ENCODE results near the gene TPST2. TPM values are rescaled to one million over a fixed set of nuclear protein-coding genes. Genes with fewer than 3 reads are reported as not detected.

TPST2 gene
- total and polyA plus RNA-seq, 7 experiments from 2014 or later = 14.4 to 44.8 (median 20.6) TPM

DNA sequence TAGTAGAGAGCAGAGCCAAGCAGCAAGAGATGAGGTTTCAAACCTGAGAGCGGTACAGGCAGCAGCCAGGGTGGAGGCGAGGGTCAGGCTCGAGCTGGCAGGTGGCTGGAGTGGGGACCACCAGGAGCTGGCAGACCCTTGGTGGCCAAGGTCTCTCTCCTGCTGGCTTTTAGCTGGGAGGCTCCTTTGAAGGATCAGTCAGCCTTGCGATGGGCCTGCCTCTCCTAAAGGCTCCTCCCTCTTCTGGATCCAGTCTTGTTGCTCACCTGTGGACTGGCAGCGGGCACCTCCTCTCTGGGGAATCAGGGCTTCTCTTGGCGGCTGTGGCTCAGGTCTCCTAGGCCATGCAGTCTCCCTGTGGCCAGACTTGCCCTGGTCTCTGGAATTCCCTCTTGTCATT is 24.8 kb downstream of the TPST2 start:
- ATAC-seq = no peak
- H3K4me1 Mint-ChIP-seq = peaks cover 12 to 45% (median 22%) of the 10 kb centered on the region in 7 donors
- H3K9me3 Mint-ChIP-seq = no peaks in the 10 kb centered on the region
- Histone ChIP-seq H3K36me3 (ENCODE audit: control insufficient read depth in 2 of 3, insufficient read depth in 3 of 3, low read length in 3 of 3) (peaks cover 0 to 15% (median 5%) of the 10 kb centered on the region in 3 experiments), H3K27me3 (ENCODE audit: control insufficient read depth in 2 of 2, insufficient read depth in 2 of 2, low read length in 2 of 2) (no peaks in the 10 kb centered on the region), H3K4me3 (ENCODE audit: low read length) (no peak overlapping the region), H3K9me3 (ENCODE audit: control insufficient read depth in 2 of 3, low read length in 3 of 3) (no peaks in the 10 kb centered on the region), H3K27ac (ENCODE audit: low read depth, low read length) (no peak overlapping the region), H3K4me1 (ENCODE audit: control insufficient read depth in 2 of 2, insufficient read depth in 2 of 2, low read length in 2 of 2) (peaks cover 0 to 11% of the 10 kb centered on the region in 2 donors)
- H3K27ac Mint-ChIP-seq = peak overlapping the region in 1 of 9 donors; percentile 42
- intact Hi-C loops (cut with micrococcal nuclease) = no loop called here
- peak overlapping the region in 1 of 10 donors; percentile 36 for H3K4me3 Mint-ChIP-seq
- no peaks in the 10 kb centered on the region for H3K27me3 Mint-ChIP-seq
- peaks cover 0 to 11% (median 0%) of the 10 kb centered on the region in 5 donors for H3K36me3 Mint-ChIP-seq
- ChIA-PET CTCF (interaction anchor here (0.6 kb wide), 1 partner anchor 11 kb away, joined by 4 read pairs; no protein-coding TSS in a partner anchor), POLR2A (interaction anchor here (0.5 kb wide), 1 partner anchor 76 kb away, joined by 3 read pairs; no protein-coding TSS in a partner anchor)
- DNase-seq = no peak

GRCh38 chr22:26564672-26565071 is 25.3 kb downstream of the TPST2 start:
- Mint-ChIP-seq H3K4me1 (peaks cover 10 to 46% (median 24%) of the 10 kb centered on the region in 7 donors), H3K4me3 (peak overlapping the region in 1 of 10 donors; percentile 36), H3K9me3 (no peaks in the 10 kb centered on the region), H3K27me3 (no peaks in the 10 kb centered on the region), H3K36me3 (peaks cover 0 to 11% (median 0%) of the 10 kb centered on the region in 5 donors), H3K27ac (peak overlapping the region in 2 of 9 donors; percentile 25 to 42)
- Histone ChIP-seq H3K9me3 (ENCODE audit: control insufficient read depth in 2 of 3, low read length in 3 of 3) (no peaks in the 10 kb centered on the region), H3K27ac (ENCODE audit: low read depth, low read length) (no peak overlapping the region), H3K27me3 (ENCODE audit: control insufficient read depth in 2 of 2, insufficient read depth in 2 of 2, low read length in 2 of 2) (no peaks in the 10 kb centered on the region), H3K4me3 (ENCODE audit: low read length) (no peak overlapping the region), H3K4me1 (ENCODE audit: control insufficient read depth in 2 of 2, insufficient read depth in 2 of 2, low read length in 2 of 2) (peaks cover 0 to 9% of the 10 kb centered on the region in 2 donors), H3K36me3 (ENCODE audit: control insufficient read depth in 2 of 3, insufficient read depth in 3 of 3, low read length in 3 of 3) (peaks cover 0 to 15% (median 5%) of the 10 kb centered on the region in 3 experiments)
- CTCF ChIA-PET = interaction anchor here (0.6 kb wide), 1 partner anchor 66 kb away, joined by 3 read pairs; no protein-coding TSS in a partner anchor
- POLR2A ChIA-PET = interaction anchor here (0.5 kb wide), 1 partner anchor 77 kb away, joined by 3 read pairs; no protein-coding TSS in a partner anchor
- DNase-seq (no peak), ATAC-seq (no peak)
- intact Hi-C loops (cut with micrococcal nuclease) = no loop called here

- H3K9me3 ChIP-seq (ENCODE audit: control insufficient read depth in 2 of 3, low read length in 3 of 3) = no peaks in the 10 kb centered on the region
- CTCF ChIA-PET = interaction anchor here (0.6 kb wide), 1 partner anchor 66 kb away, joined by 3 read pairs; no protein-coding TSS in a partner anchor
- Mint-ChIP-seq H3K27ac (peak overlapping the region in 1 of 9 donors; percentile 25), H3K4me1 (peaks cover 10 to 48% (median 24%) of the 10 kb centered on the region in 7 donors), H3K36me3 (peaks cover 0 to 11% (median 0%) of the 10 kb centered on the region in 5 donors), H3K27me3 (no peaks in the 10 kb centered on the region), H3K4me3 (no peak overlapping the region), H3K9me3 (no peaks in the 10 kb centered on the region)
- no peak overlapping the region for H3K27ac ChIP-seq (ENCODE audit: low read depth, low read length)
- peaks cover 0 to 9% of the 10 kb centered on the region in 2 donors for H3K4me1 ChIP-seq (ENCODE audit: control insufficient read depth in 2 of 2, insufficient read depth in 2 of 2, low read length in 2 of 2)
- DNase-seq (no peak), ATAC-seq (no peak)
- peaks cover 0 to 15% (median 5%) of the 10 kb centered on the region in 3 experiments for H3K36me3 ChIP-seq (ENCODE audit: control insufficient read depth in 2 of 3, insufficient read depth in 3 of 3, low read length in 3 of 3)
- H3K4me3 ChIP-seq (ENCODE audit: low read length) = no peak overlapping the region
- no peaks in the 10 kb centered on the region for H3K27me3 ChIP-seq (ENCODE audit: control insufficient read depth in 2 of 2, insufficient read depth in 2 of 2, low read length in 2 of 2)
- intact Hi-C loops (cut with micrococcal nuclease) = no loop called here
- POLR2A ChIA-PET = no interaction called here
Observed at GRCh38 chr22:26564181-26564580, 25.8 kb downstream of the TPST2 start.

- intact Hi-C loops (cut with micrococcal nuclease) = loop anchor here in 1 of 2 donors (1.0 kb wide), 1 partner anchor 102 kb away; no protein-coding TSS in a partner anchor
- peaks cover 5 to 45% (median 19%) of the 10 kb centered on the region in 7 donors for H3K4me1 Mint-ChIP-seq
- peak in 1 of 9 donors; percentile 14 for DNase-seq
Observed at GRCh38 chr22:26563022-26563421, 26.9 kb downstream of the TPST2 start.

DNA sequence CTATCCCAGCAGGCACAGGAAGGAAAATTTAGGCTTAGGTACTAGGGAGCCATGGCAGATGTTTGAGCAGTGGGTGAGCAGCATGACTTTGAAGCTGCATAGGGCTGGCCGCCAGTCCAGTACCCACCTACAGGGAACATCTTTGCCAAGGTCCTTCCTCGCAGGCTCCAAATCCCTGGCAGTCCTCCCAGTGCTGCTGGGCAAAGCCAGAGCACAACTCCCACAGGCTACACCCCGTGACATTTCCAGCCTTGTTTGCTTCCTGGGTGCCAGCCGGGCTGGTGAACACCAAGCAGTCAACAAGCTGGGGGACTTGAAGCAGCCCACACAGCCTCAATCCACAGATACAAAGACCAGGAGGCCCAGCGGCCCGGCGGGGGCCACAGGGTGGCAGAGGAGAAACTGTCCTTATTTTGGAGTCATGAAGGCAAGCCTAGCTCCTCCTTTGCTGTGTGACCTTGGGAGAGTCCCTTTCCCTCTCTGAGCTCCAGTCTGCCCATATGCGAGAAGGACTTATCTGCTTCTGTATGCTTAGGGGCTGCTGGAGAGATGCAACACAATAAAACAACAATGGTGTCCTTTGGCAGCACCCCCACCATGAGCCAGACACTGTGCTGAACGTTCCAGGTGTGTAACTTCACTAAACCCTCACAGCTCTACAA is 28.0 kb downstream of the TPST2 start:
- no peak for DNase-seq
- H3K36me3 Mint-ChIP-seq = peaks cover 0 to 14% (median 0%) of the 10 kb centered on the region in 5 donors
- intact Hi-C loops (cut with micrococcal nuclease) = no loop called here
- ATAC-seq = no peak
- H3K36me3 ChIP-seq (ENCODE audit: control insufficient read depth in 2 of 3, insufficient read depth in 3 of 3, low read length in 3 of 3) = peaks cover 0 to 15% (median 5%) of the 10 kb centered on the region in 3 experiments
- H3K27me3 Mint-ChIP-seq = no peaks in the 10 kb centered on the region
- no peak overlapping the region for H3K4me3 ChIP-seq (ENCODE audit: low read length)
- no peak overlapping the region for H3K4me3 Mint-ChIP-seq
- H3K27ac ChIP-seq (ENCODE audit: low read depth, low read length) = no peak overlapping the region
- CTCF ChIA-PET = interaction anchor here (1.2 kb wide), 1 partner anchor 104 kb away, joined by 3 read pairs; no protein-coding TSS in a partner anchor
- POLR2A ChIA-PET = no interaction called here
- peaks cover 0 to 4% of the 10 kb centered on the region in 2 donors for H3K4me1 ChIP-seq (ENCODE audit: control insufficient read depth in 2 of 2, insufficient read depth in 2 of 2, low read length in 2 of 2)
- H3K4me1 Mint-ChIP-seq = peaks cover 4 to 45% (median 15%) of the 10 kb centered on the region in 7 donors
- peaks cover 0 to 2% (median 0%) of the 10 kb centered on the region in 11 donors for H3K9me3 Mint-ChIP-seq
- no peaks in the 10 kb centered on the region for H3K9me3 ChIP-seq (ENCODE audit: control insufficient read depth in 2 of 3, low read length in 3 of 3)
- no peak overlapping the region for H3K27ac Mint-ChIP-seq
- no peaks in the 10 kb centered on the region for H3K27me3 ChIP-seq (ENCODE audit: control insufficient read depth in 2 of 2, insufficient read depth in 2 of 2, low read length in 2 of 2)

More at GRCh38 chr22:26563022-26563421, 26.9 kb downstream of the TPST2 start:
- Histone ChIP-seq H3K27me3 (ENCODE audit: control insufficient read depth in 2 of 2, insufficient read depth in 2 of 2, low read length in 2 of 2) (no peaks in the 10 kb centered on the region), H3K4me1 (ENCODE audit: control insufficient read depth in 2 of 2, insufficient read depth in 2 of 2, low read length in 2 of 2) (peaks cover 0 to 9% of the 10 kb centered on the region in 2 donors), H3K4me3 (ENCODE audit: low read length) (no peak overlapping the region), H3K9me3 (ENCODE audit: control insufficient read depth in 2 of 3, low read length in 3 of 3) (no peaks in the 10 kb centered on the region), H3K36me3 (ENCODE audit: control insufficient read depth in 2 of 3, insufficient read depth in 3 of 3, low read length in 3 of 3) (peaks cover 0 to 15% (median 5%) of the 10 kb centered on the region in 3 experiments), H3K27ac (ENCODE audit: low read depth, low read length) (no peak overlapping the region)
- H3K4me3 Mint-ChIP-seq = no peak overlapping the region
- peaks cover 0 to 11% (median 0%) of the 10 kb centered on the region in 5 donors for H3K36me3 Mint-ChIP-seq
- no peak for ATAC-seq
- no peaks in the 10 kb centered on the region for H3K27me3 Mint-ChIP-seq
- ChIA-PET POLR2A (interaction anchor here (1.2 kb wide), 1 partner anchor 20 kb away, joined by 3 read pairs; no protein-coding TSS in a partner anchor), CTCF (no interaction called here)
- H3K27ac Mint-ChIP-seq = no peak overlapping the region
- no peaks in the 10 kb centered on the region for H3K9me3 Mint-ChIP-seq

DNA sequence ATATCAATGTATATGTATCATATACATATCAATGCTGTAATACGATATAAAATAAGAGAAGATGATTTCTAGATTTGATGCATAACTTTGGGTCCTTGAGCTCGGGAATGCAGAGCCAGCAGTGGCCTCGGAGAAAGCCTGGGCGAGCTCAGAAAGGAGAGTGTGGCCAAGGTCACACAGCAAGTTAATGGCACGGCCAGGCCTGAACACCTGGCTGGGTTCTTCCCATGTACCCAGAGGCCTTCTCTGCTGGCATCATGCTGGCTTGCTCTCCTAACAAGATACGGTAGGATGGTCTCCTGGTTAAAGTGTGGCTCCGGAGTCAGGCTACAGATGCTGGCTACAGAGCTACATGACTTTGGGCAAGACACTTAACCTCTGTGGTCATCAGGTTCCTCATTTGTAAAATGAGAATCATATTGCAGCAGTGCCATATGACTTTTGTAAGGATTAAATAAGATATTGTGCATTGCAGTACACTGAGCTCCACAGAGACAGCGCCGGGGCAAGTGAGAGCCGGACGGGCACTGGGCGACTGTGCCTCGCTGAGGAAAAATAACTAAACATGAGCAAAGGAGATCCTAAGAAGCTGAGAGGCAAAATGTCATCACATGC is 29.9 kb downstream of the TPST2 start:
- H3K4me3 Mint-ChIP-seq = no peak overlapping the region

More for the DNA sequence above, 29.9 kb downstream of the TPST2 start:
- intact Hi-C loops (cut with micrococcal nuclease) = no loop called here
- Histone ChIP-seq H3K27ac (ENCODE audit: low read depth, low read length) (no peak overlapping the region), H3K27me3 (ENCODE audit: control insufficient read depth in 2 of 2, insufficient read depth in 2 of 2, low read length in 2 of 2) (no peaks in the 10 kb centered on the region), H3K9me3 (ENCODE audit: control insufficient read depth in 2 of 3, low read length in 3 of 3) (no peaks in the 10 kb centered on the region), H3K4me3 (ENCODE audit: low read length) (no peak overlapping the region), H3K36me3 (ENCODE audit: control insufficient read depth in 2 of 3, insufficient read depth in 3 of 3, low read length in 3 of 3) (peaks cover 0 to 10% (median 5%) of the 10 kb centered on the region in 3 experiments), H3K4me1 (ENCODE audit: control insufficient read depth in 2 of 2, insufficient read depth in 2 of 2, low read length in 2 of 2) (peaks cover 0 to 2% of the 10 kb centered on the region in 2 donors)
- Mint-ChIP-seq H3K27ac (peak overlapping the region in 2 of 9 donors; percentile 24 to 73), H3K4me1 (peaks cover 3 to 41% (median 9%) of the 10 kb centered on the region in 7 donors), H3K9me3 (peaks cover 0 to 2% (median 0%) of the 10 kb centered on the region in 11 donors), H3K36me3 (peaks cover 0 to 16% (median 0%) of the 10 kb centered on the region in 5 donors), H3K27me3 (no peaks in the 10 kb centered on the region)
- ATAC-seq = peak; percentile 27
- CTCF ChIA-PET = interaction anchor here (0.8 kb wide), 1 partner anchor 78 kb away, joined by 3 read pairs; no protein-coding TSS in a partner anchor
- POLR2A ChIA-PET = no interaction called here
- DNase-seq = no peak

All from naive thymus-derived CD4-positive, alpha-beta T cell (primary cell).